Peyer's patch (tissue), 4 donors: Measurements from ENCODE around the gene TTC6. TPM values are rescaled to one million over a fixed set of nuclear protein-coding genes. Genes with fewer than 3 reads are reported as not detected.

Experiments used
- DNase-seq, 3 donors: peaks; one replicate each; pipeline ENCODE4 v3.0.0-alpha.2; 2017 to 2019
- H3K27ac ChIP-seq, 4 donors: fragments of 200-600 bp; sonication (generic); one replicate each; pipeline ENCODE4 v1.5.1; 2016 to 2019
- H3K27me3 ChIP-seq, 2 donors: fragments of 200-600 bp; sonication (generic); one replicate each; pipeline ENCODE4 v1.5.1; 2019
- H3K36me3 ChIP-seq, 3 donors: fragments of 200-600 bp; sonication (generic); one replicate each; pipeline ENCODE4 v1.5.1; 2016 to 2019
- H3K4me1 ChIP-seq, 4 donors: fragments of 200-600 bp; sonication (generic); one replicate each; pipeline ENCODE4 v1.5.1; 2016 to 2019
- H3K4me3 ChIP-seq, 4 donors: fragments of 200-600 bp; sonication (generic); 1 replicate in 3 of 4; 2 replicates in 1 of 4; pipeline ENCODE4 v1.5.1; 2016 to 2019; ENCODE audit warnings: mild to moderate bottlenecking in 1 of 4
- H3K9me3 ChIP-seq, 4 donors: fragments of 200-600 bp; sonication (generic); one replicate each; pipeline ENCODE4 v1.5.1; 2016 to 2019; ENCODE audit warnings: mild to moderate bottlenecking in 1 of 4
- POLR2A ChIP-seq, 2 donors: fragments of 450-650 bp; IDR thresholded peaks; one replicate each; pipeline ENCODE4 v1.5.1; 2017; ENCODE audit warnings: antibody characterized with exemption in 2 of 2, mild to moderate bottlenecking in 2 of 2, moderate library complexity in 2 of 2
- total RNA-seq, 4 donors: library from RNA; depleted of rRNA; stranded (reverse); fragments of >200 nt; gene quantifications; one replicate each; pipeline ENCODE4 v1.1.0, GENCODE V29; 2016
- TF ChIP-seq, protein P1 (sequence below), 6 experiments: fragments of 450-650 bp in 4 of 6; fragments of 200-600 bp in 2 of 6; sonication (generic) in 1 of 6; IDR thresholded peaks; one replicate each; pipeline ENCODE4 v1.5.1; 2017 to 2019; ENCODE audit warnings: antibody characterized with exemption in 6 of 6, mild to moderate bottlenecking in 3 of 6, moderate library complexity in 1 of 6

TTC6 gene
- total RNA-seq, 4 donors from 2014 or later, result 1.8 to 12.7 (median 3.6) TPM; not detected in 1

DNA sequence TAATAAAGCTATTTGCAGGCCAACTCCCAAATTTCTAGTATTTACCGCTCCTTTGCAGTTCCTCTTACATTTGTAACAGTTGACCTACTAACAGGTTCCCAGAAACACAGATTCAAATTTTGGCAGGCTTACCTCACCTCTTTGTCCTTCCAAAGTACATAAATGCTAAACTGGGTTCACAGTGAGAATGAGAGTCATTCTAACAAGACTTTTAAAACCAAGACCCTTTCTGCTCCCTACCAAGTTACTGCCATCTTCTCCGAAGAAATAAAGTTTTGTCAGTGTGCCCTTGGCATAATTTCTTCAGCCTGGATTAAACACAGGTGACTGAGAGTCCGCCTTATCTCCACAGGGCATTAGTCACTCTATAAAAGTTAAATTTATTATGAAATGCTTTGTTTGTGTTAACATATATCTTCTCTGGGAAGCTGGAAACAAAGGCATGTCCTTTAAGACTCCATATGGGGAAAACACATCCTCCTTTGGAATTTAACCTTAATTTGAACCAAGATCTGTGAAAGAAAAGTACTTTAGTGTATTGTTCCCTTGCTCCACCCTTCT is 28.5 kb upstream of the TTC6 start:
- no peaks in the 10 kb centered on the region for H3K36me3 ChIP-seq
- H3K27ac ChIP-seq, result no peak overlapping the region
- no peaks in the 10 kb centered on the region for H3K4me1 ChIP-seq
- no peak overlapping the region for H3K4me3 ChIP-seq
- H3K9me3 ChIP-seq, result no peaks in the 10 kb centered on the region
- TF ChIP-seq, protein P1, sequence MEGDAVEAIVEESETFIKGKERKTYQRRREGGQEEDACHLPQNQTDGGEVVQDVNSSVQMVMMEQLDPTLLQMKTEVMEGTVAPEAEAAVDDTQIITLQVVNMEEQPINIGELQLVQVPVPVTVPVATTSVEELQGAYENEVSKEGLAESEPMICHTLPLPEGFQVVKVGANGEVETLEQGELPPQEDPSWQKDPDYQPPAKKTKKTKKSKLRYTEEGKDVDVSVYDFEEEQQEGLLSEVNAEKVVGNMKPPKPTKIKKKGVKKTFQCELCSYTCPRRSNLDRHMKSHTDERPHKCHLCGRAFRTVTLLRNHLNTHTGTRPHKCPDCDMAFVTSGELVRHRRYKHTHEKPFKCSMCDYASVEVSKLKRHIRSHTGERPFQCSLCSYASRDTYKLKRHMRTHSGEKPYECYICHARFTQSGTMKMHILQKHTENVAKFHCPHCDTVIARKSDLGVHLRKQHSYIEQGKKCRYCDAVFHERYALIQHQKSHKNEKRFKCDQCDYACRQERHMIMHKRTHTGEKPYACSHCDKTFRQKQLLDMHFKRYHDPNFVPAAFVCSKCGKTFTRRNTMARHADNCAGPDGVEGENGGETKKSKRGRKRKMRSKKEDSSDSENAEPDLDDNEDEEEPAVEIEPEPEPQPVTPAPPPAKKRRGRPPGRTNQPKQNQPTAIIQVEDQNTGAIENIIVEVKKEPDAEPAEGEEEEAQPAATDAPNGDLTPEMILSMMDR (IDR thresholded peaks at IDR 0.05), result no peak
- no peak for TF ChIP-seq POLR2A (IDR thresholded peaks at IDR 0.05)
- DNase-seq, result no peak
- no peaks in the 10 kb centered on the region for H3K27me3 ChIP-seq

DNA sequence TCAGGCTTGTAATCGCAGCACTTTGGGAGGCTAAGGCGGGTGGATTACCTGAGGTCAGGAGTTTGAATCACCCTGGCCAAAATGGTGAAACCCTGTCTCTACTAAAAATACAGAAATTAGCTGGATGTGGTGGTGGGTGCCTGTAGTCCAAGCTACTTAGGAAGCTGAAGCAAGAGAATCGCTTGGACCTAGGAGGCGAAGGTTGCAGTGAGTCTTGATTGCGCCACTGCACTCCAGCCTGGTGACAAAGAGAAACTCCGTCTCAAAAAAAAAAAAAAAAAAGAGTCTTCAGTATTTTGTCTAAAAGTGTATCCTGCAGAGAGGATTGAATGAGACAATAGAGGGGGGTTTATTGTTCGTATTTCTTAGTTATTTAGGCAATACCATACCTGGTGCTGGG is 25.7 kb upstream of the TTC6 start:
- no peaks in the 10 kb centered on the region for H3K4me1 ChIP-seq
- no peaks in the 10 kb centered on the region for H3K36me3 ChIP-seq
- H3K9me3 ChIP-seq, result no peaks in the 10 kb centered on the region
- no peak overlapping the region for H3K4me3 ChIP-seq
- no peaks in the 10 kb centered on the region for H3K27me3 ChIP-seq
- TF ChIP-seq POLR2A (IDR thresholded peaks at IDR 0.05), result no peak
- no peak overlapping the region for H3K27ac ChIP-seq
- DNase-seq, result no peak

DNA sequence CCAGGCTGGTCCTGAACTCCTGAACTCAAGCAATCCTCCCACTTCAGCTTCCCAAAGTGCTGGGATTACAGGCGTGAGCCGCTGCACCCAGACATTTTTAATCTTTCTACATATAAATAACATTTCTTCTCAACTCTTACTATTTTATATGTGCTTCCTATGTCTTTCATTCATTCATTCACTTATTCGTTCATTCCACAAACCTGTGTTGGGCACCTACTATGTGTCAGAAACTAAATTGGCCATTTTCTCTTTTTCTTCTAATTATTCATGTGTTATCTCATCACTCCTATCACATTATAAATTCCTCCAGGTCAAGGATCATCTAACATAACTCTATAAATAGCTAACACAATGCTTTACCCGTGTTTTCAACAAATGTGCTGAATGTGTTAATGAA is 24.0 kb upstream of the TTC6 start:
- Histone ChIP-seq H3K36me3 (no peaks in the 10 kb centered on the region), H3K27ac (no peak overlapping the region), H3K4me1 (no peaks in the 10 kb centered on the region), H3K9me3 (no peaks in the 10 kb centered on the region), H3K27me3 (no peaks in the 10 kb centered on the region), H3K4me3 (no peak overlapping the region)
- no peak for DNase-seq
- TF ChIP-seq POLR2A (IDR thresholded peaks at IDR 0.05), result no peak
- TF ChIP-seq, protein P1 (IDR thresholded peaks at IDR 0.05), result no peak

DNA sequence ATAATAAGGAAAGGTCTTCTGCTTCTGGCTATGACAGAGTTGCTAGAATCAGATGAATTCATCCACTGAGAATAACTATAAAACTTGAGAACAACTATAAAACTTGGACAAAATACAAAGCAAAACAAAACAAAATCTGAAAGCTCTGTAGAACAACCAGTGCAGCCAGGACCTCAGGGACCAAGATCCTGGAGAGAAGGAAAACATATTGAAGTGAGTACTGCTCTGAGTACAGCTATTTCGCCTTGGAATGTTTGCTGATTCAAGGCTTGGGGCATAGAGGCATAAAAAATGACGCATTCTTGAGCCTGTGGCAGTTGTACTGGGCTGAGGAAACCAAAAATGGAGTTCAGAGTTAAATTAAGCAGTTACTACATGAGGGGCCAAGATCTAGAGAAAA is 22.1 kb upstream of the TTC6 start:
- no peak for DNase-seq
- H3K4me3 ChIP-seq, result no peak overlapping the region
- H3K4me1 ChIP-seq, result no peaks in the 10 kb centered on the region
- no peak overlapping the region for H3K27ac ChIP-seq
- H3K27me3 ChIP-seq, result no peaks in the 10 kb centered on the region
- H3K36me3 ChIP-seq, result no peaks in the 10 kb centered on the region
- TF ChIP-seq, protein P1 (IDR thresholded peaks at IDR 0.05), result no peak
- no peak for TF ChIP-seq POLR2A (IDR thresholded peaks at IDR 0.05)
- no peaks in the 10 kb centered on the region for H3K9me3 ChIP-seq

DNA sequence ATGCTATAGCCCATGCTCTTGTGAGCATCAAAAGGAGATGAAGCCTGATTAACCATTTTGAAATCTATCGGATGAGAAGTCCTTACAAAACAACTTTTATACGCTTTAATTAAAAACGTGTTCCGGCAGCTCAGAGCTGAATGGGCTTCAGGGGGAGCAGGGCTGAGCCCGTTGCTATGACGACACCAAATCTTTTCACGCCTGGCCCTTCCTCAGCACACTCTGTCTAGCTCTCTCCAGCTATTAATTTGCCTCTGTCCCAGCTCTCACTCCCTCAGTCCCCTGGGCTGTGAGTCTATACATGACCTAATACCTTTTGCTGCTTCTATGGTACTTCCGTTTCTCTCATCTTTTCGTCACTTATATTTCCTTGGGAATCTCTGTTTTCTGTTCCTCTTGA is 16.2 kb upstream of the TTC6 start:
- H3K4me3 ChIP-seq, result no peak overlapping the region
- no peak overlapping the region for H3K27ac ChIP-seq
- peaks cover 0 to 8% of the 10 kb centered on the region in 2 donors for H3K27me3 ChIP-seq

DNA sequence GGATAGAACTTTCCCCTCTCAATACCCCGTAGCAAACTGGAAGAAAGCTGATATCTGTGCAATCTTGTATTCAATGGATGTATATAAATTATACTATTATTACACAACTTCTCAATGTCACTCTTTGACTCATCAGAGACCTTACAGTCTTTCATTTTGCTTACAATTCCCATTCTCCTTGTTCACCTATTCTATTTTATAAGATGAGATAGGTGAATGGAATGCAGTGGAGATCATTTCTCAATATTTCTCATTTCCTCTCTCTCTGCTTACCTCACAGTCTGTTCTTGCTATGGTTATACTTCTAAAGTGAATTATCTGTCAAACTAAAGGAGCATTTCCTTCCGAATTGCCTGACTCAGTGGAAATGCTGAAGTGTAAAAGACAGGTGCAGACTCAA is 15.3 kb upstream of the TTC6 start:
- TF ChIP-seq, protein P1 (IDR thresholded peaks at IDR 0.05), result no peak
- TF ChIP-seq POLR2A (IDR thresholded peaks at IDR 0.05), result no peak
- H3K4me3 ChIP-seq, result no peak overlapping the region
- no peaks in the 10 kb centered on the region for H3K9me3 ChIP-seq
- no peak for DNase-seq
- peaks cover 0 to 10% (median 0%) of the 10 kb centered on the region in 4 donors for H3K4me1 ChIP-seq
- H3K27me3 ChIP-seq, result peaks cover 0 to 17% of the 10 kb centered on the region in 2 donors
- no peak overlapping the region for H3K27ac ChIP-seq
- H3K36me3 ChIP-seq, result no peaks in the 10 kb centered on the region

More for the DNA sequence above, 16.2 kb upstream of the TTC6 start:
- no peak for TF ChIP-seq POLR2A (IDR thresholded peaks at IDR 0.05)
- no peak for DNase-seq
- Histone ChIP-seq H3K9me3 (no peaks in the 10 kb centered on the region), H3K4me1 (peaks cover 0 to 2% (median 0%) of the 10 kb centered on the region in 4 donors), H3K36me3 (no peaks in the 10 kb centered on the region)
